Testis (tissue), 3 donors: ENCODE results near the gene TRAPPC11. TPM values are rescaled to one million over a fixed set of nuclear protein-coding genes. Genes with fewer than 3 reads are reported as not detected.

ENCODE experiments used
- DNase-seq: peaks from one replicate; pipeline ENCODE4 v3.0.0-alpha.2; 2019
- H3K27ac ChIP-seq, 2 donors: fragments of 200-600 bp; sonication (generic); one replicate each; pipeline ENCODE4 v1.5.1; 2019
- H3K27me3 ChIP-seq: fragments of 200-600 bp; sonication (generic); one replicate; pipeline ENCODE4 v1.5.1; 2019
- H3K36me3 ChIP-seq: fragments of 200-600 bp; sonication (generic); one replicate; pipeline ENCODE4 v1.5.1; 2017; ENCODE audit warnings: low read depth; ENCODE audit errors: missing control alignments
- H3K4me1 ChIP-seq: fragments of 200-600 bp; sonication (generic); one replicate; pipeline ENCODE4 v1.5.1; 2019
- H3K4me3 ChIP-seq, 2 donors: fragments of 200-600 bp; sonication (generic); one replicate each; pipeline ENCODE4 v1.5.1; 2017 to 2019
- H3K9me3 ChIP-seq: fragments of 200-600 bp; sonication (generic); one replicate; pipeline ENCODE4 v1.5.1; 2017
- CTCF ChIP-seq, 3 experiments: fragments of 450-650 bp in 2 of 3; fragments of 200-600 bp in 1 of 3; sonication (generic) in 1 of 3; IDR thresholded peaks; one replicate each; pipeline ENCODE4 v1.5.1; 2016 to 2019; ENCODE audit warnings: antibody characterized with exemption in 3 of 3, mild to moderate bottlenecking in 2 of 3, moderate library complexity in 1 of 3
- POLR2A ChIP-seq: fragments of 450-650 bp; IDR thresholded peaks from one replicate; pipeline ENCODE4 v1.6.1; 2017; ENCODE audit warnings: antibody characterized with exemption, mild to moderate bottlenecking, moderate library complexity
- WGBS, 2 donors: methylation state at CpG; one replicate each; pipeline ENCODE4 v1.1.5; 2018; 5-methylcytosine and 5-hydroxymethylcytosine counted together
- intact Hi-C: fragments of 100-400 bp; cut with DNase I; formaldehyde crosslinking; loops from one replicate; pipeline ENCODE4 v1.15.1; 2023; ENCODE audit warnings: low total_unique reads
- polyA plus RNA-seq: library from polyadenylated mRNA; stranded (reverse); fragments of 350-450 nt; fragmentation: Illumina TruSeq; extraction: RNeasy Lipid Tissue Mini Kit (QIAGEN cat#74804); gene quantifications from one replicate; pipeline ENCODE4 v1.2.3, GENCODE V29; 2014; ENCODE audit warnings: low read depth, low replicate concordance; ENCODE audit not compliant: insufficient read depth
- total RNA-seq, 2 donors: library from RNA; depleted of rRNA; stranded (reverse); fragments of >200 nt; gene quantifications; one replicate each; pipeline ENCODE4 v1.2.3, GENCODE V29; 2016

The TRAPPC11 gene
- total and polyA plus RNA-seq, 3 donors from 2014 or later, result 31.2 to 81.6 (median 65.2) TPM

- Histone ChIP-seq H3K4me1 (no peaks in the 10 kb centered on the region), H3K36me3 (no peaks in the 10 kb centered on the region), H3K27ac (no peak overlapping the region), H3K4me3 (no peak overlapping the region), H3K9me3 (no peaks in the 10 kb centered on the region), H3K27me3 (no peaks in the 10 kb centered on the region)
- intact Hi-C loops, result no loop called here
- TF ChIP-seq CTCF (IDR thresholded peaks at IDR 0.05) (no peak), POLR2A (no peak)
- DNase-seq, result no peak
Observed at GRCh38 chr4:183698909-183699308, 39.8 kb downstream of the TRAPPC11 start.

- Histone ChIP-seq H3K9me3 (no peaks in the 10 kb centered on the region), H3K36me3 (no peaks in the 10 kb centered on the region), H3K4me3 (no peak overlapping the region), H3K4me1 (no peaks in the 10 kb centered on the region), H3K27ac (no peak overlapping the region), H3K27me3 (no peaks in the 10 kb centered on the region)
- DNase-seq, result no peak
- WGBS, 2 donors, result 90 to 91% methylated on average over 4 of the region's 4 CpGs
- TF ChIP-seq CTCF (IDR thresholded peaks at IDR 0.05) (no peak), POLR2A (no peak)
- intact Hi-C loops, result no loop called here
Observed at GRCh38 chr4:183700407-183700806, 41.3 kb downstream of the TRAPPC11 start.

GRCh38 chr4:183702492-183702891, 43.4 kb downstream of the TRAPPC11 start:
- intact Hi-C loops, result no loop called here
- WGBS, 2 donors, result 93 to 96% methylated on average over 1 of the region's 1 CpG
- Histone ChIP-seq H3K9me3 (no peaks in the 10 kb centered on the region), H3K4me1 (no peaks in the 10 kb centered on the region), H3K27me3 (no peaks in the 10 kb centered on the region), H3K36me3 (no peaks in the 10 kb centered on the region), H3K27ac (no peak overlapping the region), H3K4me3 (no peak overlapping the region)
- no peak for DNase-seq
- no peak for TF ChIP-seq POLR2A
- TF ChIP-seq CTCF (IDR thresholded peaks at IDR 0.05), result no peak

GRCh38 chr4:183714626-183715025, 55.5 kb downstream of the TRAPPC11 start:
- H3K27ac ChIP-seq, result no peak overlapping the region
- H3K36me3 ChIP-seq, result no peaks in the 10 kb centered on the region
- WGBS, 2 donors, result 51 to 59% methylated on average over 7 of the region's 7 CpGs

More at GRCh38 chr4:183714626-183715025, 55.5 kb downstream of the TRAPPC11 start:
- Histone ChIP-seq H3K9me3 (no peaks in the 10 kb centered on the region), H3K27me3 (no peaks in the 10 kb centered on the region), H3K4me1 (no peaks in the 10 kb centered on the region), H3K4me3 (no peak overlapping the region)
- TF ChIP-seq POLR2A, result no peak
- no peak for TF ChIP-seq CTCF (IDR thresholded peaks at IDR 0.05)
- intact Hi-C loops, result no loop called here
- peak; percentile 49 for DNase-seq
